ENCODE measurements around the gene PPP2R2C.

DNA sequence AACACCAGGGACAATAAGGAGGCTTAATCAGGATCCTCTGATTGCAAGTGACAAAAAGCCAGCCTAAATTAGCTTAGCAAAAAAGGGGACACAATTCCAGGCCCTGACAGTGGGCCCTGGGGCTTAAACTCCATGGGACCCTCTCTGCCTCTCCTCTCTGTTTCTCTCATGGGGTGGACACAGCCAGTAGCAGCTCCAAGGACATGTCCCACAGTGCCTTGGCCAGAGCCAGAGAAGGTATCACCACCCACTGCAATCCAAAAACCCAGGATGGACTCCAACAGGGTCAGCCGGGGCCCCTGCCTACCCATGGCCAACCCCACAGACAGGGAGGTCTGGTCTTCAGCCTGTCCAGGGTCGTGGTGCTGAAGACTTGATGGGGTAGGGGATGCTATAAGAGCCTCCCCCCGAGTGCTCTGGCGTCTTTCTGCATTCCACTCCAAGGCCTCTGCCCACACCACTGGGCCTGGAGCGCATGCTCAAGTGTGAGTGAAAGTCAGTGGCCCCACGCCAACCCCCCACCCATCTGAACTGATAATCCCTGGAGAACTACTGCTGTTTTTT, 19.7 kb upstream of the PPP2R2C start:
- TF ChIP-seq, protein P1, sequence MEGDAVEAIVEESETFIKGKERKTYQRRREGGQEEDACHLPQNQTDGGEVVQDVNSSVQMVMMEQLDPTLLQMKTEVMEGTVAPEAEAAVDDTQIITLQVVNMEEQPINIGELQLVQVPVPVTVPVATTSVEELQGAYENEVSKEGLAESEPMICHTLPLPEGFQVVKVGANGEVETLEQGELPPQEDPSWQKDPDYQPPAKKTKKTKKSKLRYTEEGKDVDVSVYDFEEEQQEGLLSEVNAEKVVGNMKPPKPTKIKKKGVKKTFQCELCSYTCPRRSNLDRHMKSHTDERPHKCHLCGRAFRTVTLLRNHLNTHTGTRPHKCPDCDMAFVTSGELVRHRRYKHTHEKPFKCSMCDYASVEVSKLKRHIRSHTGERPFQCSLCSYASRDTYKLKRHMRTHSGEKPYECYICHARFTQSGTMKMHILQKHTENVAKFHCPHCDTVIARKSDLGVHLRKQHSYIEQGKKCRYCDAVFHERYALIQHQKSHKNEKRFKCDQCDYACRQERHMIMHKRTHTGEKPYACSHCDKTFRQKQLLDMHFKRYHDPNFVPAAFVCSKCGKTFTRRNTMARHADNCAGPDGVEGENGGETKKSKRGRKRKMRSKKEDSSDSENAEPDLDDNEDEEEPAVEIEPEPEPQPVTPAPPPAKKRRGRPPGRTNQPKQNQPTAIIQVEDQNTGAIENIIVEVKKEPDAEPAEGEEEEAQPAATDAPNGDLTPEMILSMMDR (IDR thresholded peaks at IDR 0.05; ENCODE audit: insufficient read depth, low read length), result no peak
- TF ChIP-seq REST (IDR thresholded peaks at IDR 0.05; ENCODE audit: insufficient replicate concordance, low read depth) (no peak), POLR2AphosphoS5 (IDR thresholded peaks at IDR 0.05; ENCODE audit: low read depth) (no peak), GABPA (IDR thresholded peaks at IDR 0.05; ENCODE audit: low read depth) (no peak), SPI1 (IDR thresholded peaks at IDR 0.05; ENCODE audit: borderline replicate concordance, low read depth) (no peak)

All from HL-60 (cell line).